ENCODE measurements around the gene SAFB2. TPM values are rescaled to one million over a fixed set of nuclear protein-coding genes. Genes with fewer than 3 reads are reported as not detected.

The SAFB2 gene
- total RNA-seq, 1 donor from 2014 or later, result 74.2 TPM

DNA sequence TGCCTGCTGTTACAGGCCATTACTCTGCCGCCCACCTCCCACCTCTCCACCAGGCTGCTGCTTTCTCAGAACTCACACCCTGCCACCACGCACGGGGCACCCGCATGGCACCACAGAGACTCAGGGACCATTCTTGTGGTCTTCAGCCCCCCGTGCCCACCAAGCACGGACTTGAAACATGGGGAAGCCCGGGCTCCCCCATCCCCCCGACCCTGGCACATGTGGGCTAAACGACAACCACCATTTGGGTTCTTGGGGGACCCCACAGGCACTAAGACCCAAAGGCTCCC lies 31.8 kb downstream of the SAFB2 start:
- H3K36me3 ChIP-seq, result peaks cover 96% of the 10 kb centered on the region
- TF ChIP-seq, protein P1, sequence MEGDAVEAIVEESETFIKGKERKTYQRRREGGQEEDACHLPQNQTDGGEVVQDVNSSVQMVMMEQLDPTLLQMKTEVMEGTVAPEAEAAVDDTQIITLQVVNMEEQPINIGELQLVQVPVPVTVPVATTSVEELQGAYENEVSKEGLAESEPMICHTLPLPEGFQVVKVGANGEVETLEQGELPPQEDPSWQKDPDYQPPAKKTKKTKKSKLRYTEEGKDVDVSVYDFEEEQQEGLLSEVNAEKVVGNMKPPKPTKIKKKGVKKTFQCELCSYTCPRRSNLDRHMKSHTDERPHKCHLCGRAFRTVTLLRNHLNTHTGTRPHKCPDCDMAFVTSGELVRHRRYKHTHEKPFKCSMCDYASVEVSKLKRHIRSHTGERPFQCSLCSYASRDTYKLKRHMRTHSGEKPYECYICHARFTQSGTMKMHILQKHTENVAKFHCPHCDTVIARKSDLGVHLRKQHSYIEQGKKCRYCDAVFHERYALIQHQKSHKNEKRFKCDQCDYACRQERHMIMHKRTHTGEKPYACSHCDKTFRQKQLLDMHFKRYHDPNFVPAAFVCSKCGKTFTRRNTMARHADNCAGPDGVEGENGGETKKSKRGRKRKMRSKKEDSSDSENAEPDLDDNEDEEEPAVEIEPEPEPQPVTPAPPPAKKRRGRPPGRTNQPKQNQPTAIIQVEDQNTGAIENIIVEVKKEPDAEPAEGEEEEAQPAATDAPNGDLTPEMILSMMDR (IDR thresholded peaks at IDR 0.05), result no peak
- H3K4me1 ChIP-seq, result no peaks in the 10 kb centered on the region
- no peak overlapping the region for H3K27ac ChIP-seq
- ATAC-seq (no peak), DNase-seq (no peak)
- no peaks in the 10 kb centered on the region for H3K9me3 ChIP-seq
- no peak overlapping the region for H3K4me3 ChIP-seq
- intact Hi-C loops (cut with DNase I), result no loop called here
- H3K27me3 ChIP-seq, result no peaks in the 10 kb centered on the region

DNA sequence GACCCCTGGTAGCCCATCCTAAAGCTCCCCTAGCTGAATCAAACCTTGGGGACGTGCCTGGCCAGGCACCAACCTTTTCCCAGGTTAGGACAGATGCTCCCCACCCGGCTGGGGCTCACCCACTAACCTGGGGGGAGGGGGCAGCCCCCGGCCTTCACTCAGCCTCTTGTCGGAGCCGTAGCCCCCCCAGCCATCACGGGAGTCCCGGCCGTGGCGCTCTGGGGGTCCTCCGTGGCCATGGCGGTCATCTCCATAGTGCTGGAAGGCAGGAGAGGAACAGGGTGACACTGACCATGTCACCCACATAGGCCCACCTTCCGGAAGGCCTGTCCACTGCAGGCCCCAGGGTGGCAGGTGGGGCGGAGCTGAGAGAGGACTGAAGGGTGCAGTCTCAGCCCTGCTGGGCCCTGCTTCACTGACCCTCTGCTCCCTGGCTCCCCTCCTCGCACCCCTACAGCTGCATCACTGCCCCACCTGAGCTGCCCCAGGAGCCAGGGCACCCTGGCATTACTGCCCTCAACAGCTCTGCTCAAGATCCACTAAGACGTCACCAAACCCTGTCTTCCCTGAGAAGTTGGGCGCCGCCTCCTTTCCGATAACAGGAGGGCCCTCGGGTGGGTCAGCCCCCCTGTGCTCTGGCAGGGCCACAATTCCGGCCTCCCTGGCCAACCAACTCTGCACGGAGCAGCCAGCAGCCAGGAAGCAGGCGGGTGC lies 32.3 kb downstream of the SAFB2 start:
- TF ChIP-seq, protein P1 (IDR thresholded peaks at IDR 0.05), result no peak
- no peaks in the 10 kb centered on the region for H3K9me3 ChIP-seq
- H3K4me1 ChIP-seq, result no peaks in the 10 kb centered on the region
- no peak for DNase-seq
- no peak overlapping the region for H3K27ac ChIP-seq
- no peak overlapping the region for H3K4me3 ChIP-seq
- peaks cover 91% of the 10 kb centered on the region for H3K36me3 ChIP-seq
- H3K27me3 ChIP-seq, result no peaks in the 10 kb centered on the region
- no peak for ATAC-seq
- intact Hi-C loops (cut with DNase I), result no loop called here

DNA sequence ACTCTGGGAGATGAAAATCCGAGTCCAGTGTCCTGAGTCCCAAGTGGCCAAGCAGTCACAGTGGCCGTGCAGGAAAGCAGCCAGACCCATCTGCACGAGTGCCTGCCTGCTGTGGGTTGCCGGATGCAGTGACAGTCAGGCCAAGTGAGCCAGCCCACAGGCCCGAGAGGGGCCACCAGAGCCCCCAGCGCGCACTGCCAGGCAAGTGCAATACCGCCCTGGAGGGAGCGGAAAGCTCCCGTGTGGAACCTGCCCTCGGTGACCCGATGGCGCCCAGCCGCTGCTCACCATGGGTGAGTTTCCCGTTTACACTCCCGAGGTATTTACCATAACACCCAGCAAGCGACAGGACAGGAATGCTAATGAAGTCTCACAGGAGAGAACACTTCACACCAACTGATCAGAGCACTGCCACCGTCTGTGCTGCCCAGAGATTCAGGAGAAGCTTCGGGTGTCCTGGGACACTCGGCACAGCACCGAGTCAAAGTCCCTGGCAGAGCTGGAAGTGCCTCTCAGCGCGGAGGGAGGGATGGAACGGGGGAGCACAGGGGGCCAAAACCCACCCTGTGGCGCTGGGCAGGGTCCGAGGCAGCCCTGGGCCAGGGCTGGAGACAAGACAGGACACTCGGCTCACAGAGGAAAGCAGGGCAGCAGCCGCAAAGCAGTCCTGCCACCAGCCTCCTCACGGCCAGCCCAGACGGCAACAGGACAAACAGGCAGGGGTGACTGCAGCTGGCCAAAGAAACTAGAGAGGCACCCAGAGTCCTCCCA lies 33.5 kb downstream of the SAFB2 start:
- Histone ChIP-seq H3K4me3 (no peak overlapping the region), H3K36me3 (peaks cover 81% of the 10 kb centered on the region), H3K4me1 (no peaks in the 10 kb centered on the region), H3K9me3 (no peaks in the 10 kb centered on the region), H3K27me3 (no peaks in the 10 kb centered on the region), H3K27ac (no peak overlapping the region)
- intact Hi-C loops (cut with DNase I), result no loop called here
- ATAC-seq (no peak), DNase-seq (no peak)
- TF ChIP-seq, protein P1 (IDR thresholded peaks at IDR 0.05), result no peak

DNA sequence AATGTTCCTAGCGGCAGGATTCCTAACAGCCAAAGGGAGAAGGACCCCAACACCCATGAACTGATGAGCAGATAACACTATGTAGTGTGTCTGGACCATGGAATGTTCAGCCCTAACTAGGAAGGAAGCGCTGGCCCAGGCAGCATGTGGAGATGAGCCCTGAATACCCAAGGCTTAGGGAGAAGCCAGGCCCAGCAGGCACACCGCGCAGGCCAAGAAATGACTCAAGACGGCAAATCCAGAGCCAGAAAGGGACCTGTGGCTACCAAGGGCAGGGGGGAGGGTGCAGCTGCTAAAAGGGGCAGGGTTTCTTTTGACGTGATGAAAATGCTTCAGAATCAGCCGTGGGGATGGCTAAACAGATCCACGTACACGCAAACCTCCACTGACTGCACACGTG lies 34.1 kb downstream of the SAFB2 start:
- Histone ChIP-seq H3K9me3 (no peaks in the 10 kb centered on the region), H3K4me3 (no peak overlapping the region), H3K36me3 (peaks cover 79% of the 10 kb centered on the region), H3K4me1 (no peaks in the 10 kb centered on the region), H3K27ac (no peak overlapping the region), H3K27me3 (no peaks in the 10 kb centered on the region)
- TF ChIP-seq, protein P1 (IDR thresholded peaks at IDR 0.05), result no peak
- no peak for DNase-seq
- intact Hi-C loops (cut with DNase I), result no loop called here
- no peak for ATAC-seq

DNA sequence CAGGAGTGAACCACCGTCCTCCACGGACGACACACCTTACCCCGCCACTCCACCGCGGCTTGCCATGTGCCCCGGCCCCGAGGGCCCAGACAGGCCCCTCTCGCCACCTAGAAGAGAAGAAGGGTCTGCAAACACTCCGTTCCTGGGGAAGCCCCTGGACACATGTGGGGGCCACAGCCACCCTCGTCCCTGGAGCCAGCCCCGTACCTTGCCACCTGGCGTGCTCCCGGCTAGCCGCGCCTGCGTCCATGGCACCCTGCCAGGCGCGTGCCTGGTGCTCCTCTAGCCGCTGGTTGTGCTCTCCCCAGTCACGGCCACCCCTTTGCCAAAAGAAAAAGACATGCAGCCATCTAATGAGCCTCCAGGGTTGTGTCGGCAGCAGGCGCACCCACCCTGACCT lies 34.9 kb downstream of the SAFB2 start:
- no peaks in the 10 kb centered on the region for H3K9me3 ChIP-seq
- no peak overlapping the region for H3K4me3 ChIP-seq
- ATAC-seq, result no peak
- no peak for DNase-seq
- TF ChIP-seq, protein P1 (IDR thresholded peaks at IDR 0.05), result no peak
- no peak overlapping the region for H3K27ac ChIP-seq
- intact Hi-C loops (cut with DNase I), result no loop called here
- no peaks in the 10 kb centered on the region for H3K27me3 ChIP-seq
- no peaks in the 10 kb centered on the region for H3K4me1 ChIP-seq
- peaks cover 71% of the 10 kb centered on the region for H3K36me3 ChIP-seq
